Transverse colon (tissue), 4 donors: Measurements from ENCODE around the gene GNE. TPM values are rescaled to one million over a fixed set of nuclear protein-coding genes. Genes with fewer than 3 reads are reported as not detected.

Source experiments
- DNase-seq: peaks from one replicate; pipeline ENCODE4 v3.0.0-alpha.2; 2019
- H3K27ac ChIP-seq, 4 donors: fragments of 200-600 bp; sonication (generic); 2 replicates each; pipeline ENCODE4 v1.5.1; 2016 to 2018; ENCODE audit warnings: inconsistent platforms in 4 of 4
- H3K27me3 ChIP-seq: fragments of 200-600 bp; sonication (generic); 2 replicates; pipeline ENCODE4 v1.5.1; 2017; ENCODE audit warnings: inconsistent platforms
- H3K36me3 ChIP-seq, 4 donors: fragments of 200-600 bp; sonication (generic); 2 replicates each; pipeline ENCODE4 v1.5.1; 2017 to 2019; ENCODE audit warnings: inconsistent platforms in 4 of 4
- H3K4me1 ChIP-seq, 4 donors: fragments of 200-600 bp; sonication (generic); 2 replicates each; pipeline ENCODE4 v1.5.1; 2017 to 2020; ENCODE audit warnings: inconsistent platforms in 4 of 4
- H3K4me3 ChIP-seq, 4 donors: fragments of 200-600 bp; sonication (generic); 1 replicate in 1 of 4; 2 replicates in 3 of 4; pipeline versions ENCODE4 v1.5.1 to v1.6.1; 2017 to 2019; ENCODE audit warnings: inconsistent platforms in 4 of 4
- H3K9me3 ChIP-seq, 2 donors: fragments of 200-600 bp; sonication (generic); 2 replicates each; pipeline ENCODE4 v1.5.1; 2017 to 2019; ENCODE audit warnings: inconsistent platforms in 2 of 2
- EP300 ChIP-seq: sonication (generic); formaldehyde crosslinking; IDR thresholded peaks from one replicate; pipeline ENCODE4 v1.6.1; 2017; ENCODE audit warnings: antibody characterized with exemption, low read depth
- POLR2A ChIP-seq: fragments of 450-650 bp; IDR thresholded peaks from one replicate; pipeline ENCODE4 v1.6.1; 2016; ENCODE audit warnings: antibody characterized with exemption, mild to moderate bottlenecking, moderate library complexity
- POLR2AphosphoS5 ChIP-seq, 3 donors: sonication (generic); formaldehyde crosslinking; IDR thresholded peaks; one replicate each; pipeline ENCODE4 v1.6.1; 2016; ENCODE audit warnings: antibody characterized with exemption in 3 of 3
- WGBS, 2 donors: methylation state at CpG; one replicate each; pipeline ENCODE4 v1.1.5; 2018; ENCODE audit warnings: low coverage in 1 of 2; 5-methylcytosine and 5-hydroxymethylcytosine counted together
- in situ Hi-C, 4 donors: fragments of 200-750 bp; cut with MboI; loops; one replicate each; pipeline versions ENCODE4 v1.15.0 to v1.15.1; 2017; ENCODE audit warnings: low sequenced_read_pairs in 3 of 4, low pct_ligation_motif_present in 1 of 4, low pct_unique_long_range_greater_than_20kb in 1 of 4
- intact Hi-C: fragments of 100-400 bp; cut with DNase I; formaldehyde crosslinking; loops from one replicate; pipeline ENCODE4 v1.15.1; 2023; ENCODE audit warnings: low total_unique reads
- total RNA-seq, 4 donors: library from RNA; depleted of rRNA; stranded (reverse); fragments of >200 nt; gene quantifications; one replicate each; pipeline ENCODE4 v1.1.0, GENCODE V29; 2016
- TF ChIP-seq, protein P1 (sequence below), 5 experiments: fragments of 200-600 bp in 3 of 5; fragments of 450-650 bp in 2 of 5; sonication (generic) in 3 of 5; IDR thresholded peaks; 1 replicate in 2 of 5; 2 replicates in 3 of 5; pipeline ENCODE4 v1.5.1; 2016 to 2017; ENCODE audit warnings: antibody characterized with exemption in 5 of 5, inconsistent platforms in 3 of 5, mild to moderate bottlenecking in 2 of 5, moderate library complexity in 1 of 5

Gene GNE
- total RNA-seq, 4 donors from 2014 or later = 32.2 to 122 (median 82.1) TPM

DNA sequence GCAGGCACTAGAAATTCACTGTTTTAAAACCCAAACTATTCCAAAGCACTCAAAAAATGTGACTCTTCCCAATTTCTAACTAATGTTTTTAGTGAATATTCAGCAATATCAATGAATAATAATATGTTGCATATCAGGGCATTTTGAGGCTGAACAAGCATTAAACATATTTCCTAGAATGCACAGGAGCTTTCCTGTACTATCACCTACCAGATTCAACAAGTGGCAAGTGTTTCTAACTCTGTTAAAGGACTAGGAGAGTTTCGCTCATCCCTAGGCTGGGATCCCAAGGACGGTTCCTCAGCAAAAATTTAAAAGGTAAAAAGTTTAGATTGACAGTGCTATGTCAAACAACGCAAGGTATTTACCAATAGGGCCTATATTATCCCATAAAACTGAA, 21.0 kb downstream of the GNE start:
- no peak overlapping the region for H3K4me3 ChIP-seq
- H3K27ac ChIP-seq = no peak overlapping the region
- no peaks in the 10 kb centered on the region for H3K4me1 ChIP-seq
- H3K27me3 ChIP-seq = no peaks in the 10 kb centered on the region
- intact Hi-C loops (no loop called here), in situ Hi-C loops (no loop called here)
- no peak for DNase-seq
- H3K9me3 ChIP-seq = no peaks in the 10 kb centered on the region
- H3K36me3 ChIP-seq = peaks cover 0 to 47% (median 11%) of the 10 kb centered on the region in 4 donors
- TF ChIP-seq POLR2AphosphoS5 (IDR thresholded peaks at IDR 0.05) = no peak
- no peak for TF ChIP-seq EP300
- TF ChIP-seq, protein P1, sequence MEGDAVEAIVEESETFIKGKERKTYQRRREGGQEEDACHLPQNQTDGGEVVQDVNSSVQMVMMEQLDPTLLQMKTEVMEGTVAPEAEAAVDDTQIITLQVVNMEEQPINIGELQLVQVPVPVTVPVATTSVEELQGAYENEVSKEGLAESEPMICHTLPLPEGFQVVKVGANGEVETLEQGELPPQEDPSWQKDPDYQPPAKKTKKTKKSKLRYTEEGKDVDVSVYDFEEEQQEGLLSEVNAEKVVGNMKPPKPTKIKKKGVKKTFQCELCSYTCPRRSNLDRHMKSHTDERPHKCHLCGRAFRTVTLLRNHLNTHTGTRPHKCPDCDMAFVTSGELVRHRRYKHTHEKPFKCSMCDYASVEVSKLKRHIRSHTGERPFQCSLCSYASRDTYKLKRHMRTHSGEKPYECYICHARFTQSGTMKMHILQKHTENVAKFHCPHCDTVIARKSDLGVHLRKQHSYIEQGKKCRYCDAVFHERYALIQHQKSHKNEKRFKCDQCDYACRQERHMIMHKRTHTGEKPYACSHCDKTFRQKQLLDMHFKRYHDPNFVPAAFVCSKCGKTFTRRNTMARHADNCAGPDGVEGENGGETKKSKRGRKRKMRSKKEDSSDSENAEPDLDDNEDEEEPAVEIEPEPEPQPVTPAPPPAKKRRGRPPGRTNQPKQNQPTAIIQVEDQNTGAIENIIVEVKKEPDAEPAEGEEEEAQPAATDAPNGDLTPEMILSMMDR (IDR thresholded peaks at IDR 0.05) = no peak
- TF ChIP-seq POLR2A = no peak
- WGBS, 2 donors = 94 to 96% methylated on average over 3 of the region's 3 CpGs

DNA sequence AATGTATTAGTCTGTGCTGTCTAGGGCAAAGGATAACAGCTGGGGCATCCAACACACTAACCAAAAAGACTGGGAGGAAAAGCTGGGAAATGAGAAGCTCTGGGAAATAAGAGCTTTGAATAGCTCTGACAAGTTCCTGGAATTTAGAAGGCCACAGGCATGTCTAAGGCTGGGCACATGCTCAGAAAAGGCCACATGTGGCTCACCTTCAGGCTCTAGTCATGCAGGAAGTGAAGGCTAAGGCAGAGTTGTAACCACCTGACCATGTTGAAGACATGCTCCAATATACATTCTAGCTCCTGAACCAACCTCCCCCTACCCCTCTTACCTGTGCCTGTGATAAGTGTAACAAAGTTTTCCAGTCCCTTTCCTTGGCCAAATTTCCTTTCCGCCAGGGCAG, 35.8 kb downstream of the GNE start:
- Histone ChIP-seq H3K27ac (no peak overlapping the region), H3K4me3 (no peak overlapping the region), H3K4me1 (no peaks in the 10 kb centered on the region), H3K36me3 (peaks cover 3 to 86% (median 40%) of the 10 kb centered on the region in 4 donors), H3K27me3 (no peaks in the 10 kb centered on the region), H3K9me3 (no peaks in the 10 kb centered on the region)
- intact Hi-C loops (no loop called here), in situ Hi-C loops (loop anchor here in 1 of 4 donors (25.0 kb wide), 1 partner anchor 115 kb away; no protein-coding TSS in a partner anchor)
- 100% methylated on average over 1 of the region's 1 CpG; no CpG with 5 or more reads in 1 of the 2 donors for WGBS, 2 donors
- no peak for DNase-seq
- TF ChIP-seq, protein P1 (IDR thresholded peaks at IDR 0.05) = no peak
- TF ChIP-seq POLR2AphosphoS5 (IDR thresholded peaks at IDR 0.05) = no peak
- no peak for TF ChIP-seq EP300
- no peak for TF ChIP-seq POLR2A

DNA sequence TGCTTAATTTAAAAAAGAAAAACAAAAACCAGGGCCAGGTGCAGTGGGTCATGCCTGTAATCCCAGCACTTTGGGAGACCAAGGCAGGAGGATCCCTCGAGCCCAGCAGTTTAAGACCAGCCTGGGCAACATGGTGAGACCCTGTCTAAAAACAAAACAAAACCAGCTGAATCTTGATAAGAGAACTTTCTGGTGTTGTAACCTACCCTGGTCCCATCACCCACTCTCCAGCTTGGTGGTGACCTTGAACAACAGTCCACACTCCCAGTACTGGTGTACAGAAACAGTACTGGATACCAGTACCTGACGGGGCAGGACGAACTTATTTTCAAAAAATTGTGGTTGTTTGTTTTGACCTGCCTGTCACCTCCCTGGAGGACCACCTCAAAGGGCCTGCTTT, 36.6 kb downstream of the GNE start:
- WGBS, 2 donors = 92% methylated on average over 3 of the region's 3 CpGs; no CpG with 5 or more reads in 1 of the 2 donors
- Histone ChIP-seq H3K27ac (no peak overlapping the region), H3K27me3 (no peaks in the 10 kb centered on the region), H3K4me1 (no peaks in the 10 kb centered on the region), H3K4me3 (no peak overlapping the region), H3K9me3 (no peaks in the 10 kb centered on the region), H3K36me3 (peaks cover 3 to 84% (median 40%) of the 10 kb centered on the region in 4 donors)
- intact Hi-C loops (loop anchor here (1.0 kb wide), 1 partner anchor 10 kb away; no protein-coding TSS in a partner anchor), in situ Hi-C loops (loop anchor here in 1 of 4 donors (25.0 kb wide), 1 partner anchor 116 kb away; no protein-coding TSS in a partner anchor)
- no peak for DNase-seq
- TF ChIP-seq, protein P1 (IDR thresholded peaks at IDR 0.05) = no peak
- no peak for TF ChIP-seq POLR2A
- TF ChIP-seq EP300 = no peak
- no peak for TF ChIP-seq POLR2AphosphoS5 (IDR thresholded peaks at IDR 0.05)

DNA sequence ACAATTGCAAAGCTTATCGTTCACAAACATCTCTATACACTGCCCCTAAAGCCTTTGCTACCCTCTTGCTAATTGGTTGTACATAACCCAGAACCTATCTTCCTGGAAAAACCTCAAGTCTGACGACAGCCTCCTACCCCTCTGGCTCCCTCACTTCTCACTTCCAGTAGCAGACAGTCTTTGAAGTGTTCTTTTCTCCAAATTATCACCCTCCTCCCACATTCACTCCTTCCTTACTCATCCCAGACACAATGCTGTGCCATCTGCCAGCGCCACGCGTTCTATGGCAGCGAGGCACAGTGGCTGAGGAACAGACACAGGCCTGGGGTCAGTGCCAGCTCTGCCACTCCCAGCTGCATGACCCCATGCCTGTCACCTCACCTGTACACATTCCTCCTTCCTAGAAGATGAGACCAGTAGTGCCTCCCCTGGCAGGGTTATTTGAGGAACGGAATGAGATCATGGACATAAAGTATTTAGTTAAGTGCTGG, 39.8 kb downstream of the GNE start:
- peaks cover 3 to 75% (median 32%) of the 10 kb centered on the region in 4 donors for H3K36me3 ChIP-seq
- TF ChIP-seq EP300 = no peak
- TF ChIP-seq, protein P1 (IDR thresholded peaks at IDR 0.05) = no peak
- no peaks in the 10 kb centered on the region for H3K27me3 ChIP-seq
- no peak for DNase-seq
- no peak overlapping the region for H3K27ac ChIP-seq
- H3K9me3 ChIP-seq = no peaks in the 10 kb centered on the region
- in situ Hi-C loops = loop anchor here in 1 of 4 donors (25.0 kb wide), 1 partner anchor 119 kb away; no protein-coding TSS in a partner anchor
- no peak overlapping the region for H3K4me3 ChIP-seq
- H3K4me1 ChIP-seq = peaks cover 0 to 9% (median 0%) of the 10 kb centered on the region in 4 donors
- 81 to 84% methylated on average over 4 to 7 of the region's 7 CpGs for WGBS, 2 donors
- intact Hi-C loops = no loop called here
